H9 (cell line): Measurements from ENCODE around the gene IQSEC1. TPM values are rescaled to one million over a fixed set of nuclear protein-coding genes. Genes with fewer than 3 reads are reported as not detected.

ENCODE experiments used
- DNase-seq: peaks from one replicate; pipeline ENCODE4 v3.0.0-alpha.2; 2017
- H2AFZ ChIP-seq: one replicate; pipeline ENCODE4 v1.6.1; 2013; ENCODE audit warnings: mild to moderate bottlenecking, low read length, control low read depth, moderate library complexity
- H2AK5ac ChIP-seq: 2 replicates; pipeline ENCODE4 v1.6.1; 2013; ENCODE audit warnings: low read length, control low read depth, mixed read lengths; ENCODE audit not compliant: insufficient read length
- H2BK120ac ChIP-seq: one replicate; pipeline ENCODE4 v1.6.1; 2013; ENCODE audit warnings: low read depth, mild to moderate bottlenecking, low read length, control low read depth, inconsistent platforms; ENCODE audit not compliant: poor library complexity, severe bottlenecking
- H2BK12ac ChIP-seq: 2 replicates; pipeline ENCODE4 v1.6.1; 2013; ENCODE audit warnings: low read length, control low read depth, mixed read lengths, low read depth; ENCODE audit not compliant: insufficient read length
- H2BK15ac ChIP-seq: 2 replicates; pipeline ENCODE4 v1.6.1; 2013; ENCODE audit warnings: low read depth, low read length, control low read depth
- H2BK20ac ChIP-seq: one replicate; pipeline ENCODE4 v1.6.1; 2013; ENCODE audit warnings: low read depth, mild to moderate bottlenecking, low read length, control low read depth, inconsistent platforms; ENCODE audit not compliant: poor library complexity, severe bottlenecking
- H2BK5ac ChIP-seq: 2 replicates; pipeline ENCODE4 v1.6.1; 2013; ENCODE audit warnings: low read length, control low read depth, mixed read lengths; ENCODE audit not compliant: insufficient read length
- H3K14ac ChIP-seq: 2 replicates; pipeline ENCODE4 v1.6.1; 2013; ENCODE audit warnings: low read length, control low read depth; ENCODE audit not compliant: insufficient read depth
- H3K18ac ChIP-seq: 2 replicates; pipeline ENCODE4 v1.6.1; 2013; ENCODE audit warnings: low read depth, mild to moderate bottlenecking, mixed read lengths, low read length, control low read depth; ENCODE audit not compliant: insufficient read length
- H3K23ac ChIP-seq: 2 replicates; pipeline ENCODE4 v1.6.1; 2013; ENCODE audit warnings: low read length, control low read depth, mixed read lengths, low read depth; ENCODE audit not compliant: insufficient read length
- H3K23me2 ChIP-seq: 2 replicates; pipeline ENCODE4 v1.6.1; 2013; ENCODE audit warnings: low read depth, mild to moderate bottlenecking, mixed read lengths, low read length, control low read depth; ENCODE audit not compliant: insufficient read length, poor library complexity, severe bottlenecking
- H3K27ac ChIP-seq: 2 replicates; pipeline ENCODE4 v1.5.1; 2013; ENCODE audit warnings: low read length, control low read depth, mixed read lengths, low read depth; ENCODE audit not compliant: insufficient read length
- H3K27me3 ChIP-seq: 2 replicates; pipeline ENCODE4 v1.6.1; 2013; ENCODE audit warnings: low read length, control low read depth, inconsistent platforms; ENCODE audit not compliant: insufficient read depth
- H3K4ac ChIP-seq: 2 replicates; pipeline ENCODE4 v1.6.1; 2013; ENCODE audit warnings: low read depth, mild to moderate bottlenecking, control low read depth, inconsistent platforms, low read length, moderate library complexity
- H3K4me1 ChIP-seq: 2 replicates; pipeline ENCODE4 v1.6.1; 2013; ENCODE audit warnings: low read length, control low read depth, inconsistent platforms; ENCODE audit not compliant: insufficient read depth
- H3K4me2 ChIP-seq: 2 replicates; pipeline ENCODE4 v1.6.1; 2013; ENCODE audit warnings: low read length, control low read depth, mixed read lengths; ENCODE audit not compliant: insufficient read length, insufficient read depth
- H3K56ac ChIP-seq: 2 replicates; pipeline ENCODE4 v1.6.1; 2013; ENCODE audit warnings: low read depth, mild to moderate bottlenecking, mixed read lengths, low read length, control low read depth; ENCODE audit not compliant: insufficient read length
- H3K79me1 ChIP-seq: 2 replicates; pipeline ENCODE4 v1.6.1; 2013; ENCODE audit warnings: low read depth, mild to moderate bottlenecking, moderate library complexity, low read length, control low read depth, inconsistent platforms; ENCODE audit not compliant: insufficient read depth, poor library complexity, severe bottlenecking
- H3K79me2 ChIP-seq: 2 replicates; pipeline ENCODE4 v1.6.1; 2013; ENCODE audit warnings: low read length, control low read depth, inconsistent platforms; ENCODE audit not compliant: insufficient read depth
- H3K9ac ChIP-seq: 2 replicates; pipeline ENCODE4 v1.6.1; 2013; ENCODE audit warnings: low read length, control low read depth, mixed read lengths; ENCODE audit not compliant: insufficient read length; ENCODE audit errors: extremely low read depth
- H3K9me3 ChIP-seq: one replicate; pipeline ENCODE4 v1.6.1; 2013; ENCODE audit warnings: low read depth, low read length, inconsistent platforms; ENCODE audit not compliant: control insufficient read depth
- H3T11ph ChIP-seq: one replicate; pipeline ENCODE4 v1.6.1; 2013; ENCODE audit warnings: mild to moderate bottlenecking, low read length, control low read depth, inconsistent platforms
- H4K20me1 ChIP-seq: one replicate; pipeline ENCODE4 v1.6.1; 2013; ENCODE audit not compliant: control insufficient read depth, insufficient read length, insufficient read depth
- H4K5ac ChIP-seq: 2 replicates; pipeline ENCODE4 v1.6.1; 2013; ENCODE audit warnings: low read depth, mild to moderate bottlenecking, mixed read lengths, low read length, control low read depth; ENCODE audit not compliant: insufficient read length
- H4K8ac ChIP-seq: replicated peaks from 2 replicates; pipeline ENCODE4 v1.6.1; 2013; ENCODE audit warnings: low read length, control low read depth, mixed read lengths, low read depth; ENCODE audit not compliant: insufficient read length
- H4K91ac ChIP-seq: 2 replicates; pipeline ENCODE4 v1.6.1; 2013; ENCODE audit warnings: low read depth, mild to moderate bottlenecking, moderate library complexity, mixed read lengths, low read length, control low read depth; ENCODE audit not compliant: insufficient read length
- H3K27ac Mint-ChIP-seq, 3 experiments: 2 replicates in 2 of 3; 3 replicates in 1 of 3; pipeline ENCODE4 v1.8.0; 2020 to 2021; ENCODE audit warnings: mixed read lengths in 3 of 3, mild to moderate bottlenecking in 1 of 3, moderate library complexity in 1 of 3
- H3K27me3 Mint-ChIP-seq: 2 replicates; pipeline ENCODE4 v1.8.0; 2021; ENCODE audit warnings: low read depth, mild to moderate bottlenecking, moderate library complexity, mixed read lengths
- H3K36me3 Mint-ChIP-seq, 3 experiments: 2 replicates in 2 of 3; 3 replicates in 1 of 3; pipeline ENCODE4 v1.8.0; 2020 to 2021; ENCODE audit warnings: low read depth in 3 of 3, mixed read lengths in 3 of 3; ENCODE audit not compliant: insufficient read depth in 1 of 3
- H3K4me1 Mint-ChIP-seq, 2 experiments: 2 replicates each; pipeline ENCODE4 v1.8.0; 2020; ENCODE audit warnings: mixed read lengths in 2 of 2
- H3K4me3 Mint-ChIP-seq, 2 experiments: 2 replicates in 1 of 2; 3 replicates in 1 of 2; pipeline ENCODE4 v1.8.0; 2020 to 2021; ENCODE audit warnings: mild to moderate bottlenecking in 2 of 2, mixed read lengths in 2 of 2, moderate library complexity in 1 of 2
- H3K9me3 Mint-ChIP-seq, 2 experiments: 2 replicates in 1 of 2; 3 replicates in 1 of 2; pipeline ENCODE4 v1.8.0; 2020; ENCODE audit warnings: mild to moderate bottlenecking in 2 of 2, mixed read lengths in 2 of 2, moderate library complexity in 1 of 2
- WGBS: extraction: QIAGEN DNeasy Blood & Tissue Kit; methylation state at CpG from one replicate; pipeline ENCODE4 v1.1.7; 2013; ENCODE audit warnings: missing lambda C conversion rate, low lambda C conversion rate, mixed read lengths; ENCODE audit not compliant: insufficient read length; ENCODE audit errors: extremely low coverage; 5-methylcytosine and 5-hydroxymethylcytosine counted together
- total RNA-seq: library from RNA; stranded (reverse); gene quantifications from 2 replicates; pipeline ENCODE4 v1.2.1, GENCODE V29; 2021
- TF ChIP-seq, protein P1 (sequence below): fragments of 200-600 bp; sonication (generic); conservative IDR thresholded peaks from 3 replicates; pipeline ENCODE4 v1.8.0; 2021; ENCODE audit warnings: antibody characterized with exemption, mild to moderate bottlenecking

Gene IQSEC1
- total RNA-seq, 1 experiment from 2014 or later: 19.1 TPM

DNA sequence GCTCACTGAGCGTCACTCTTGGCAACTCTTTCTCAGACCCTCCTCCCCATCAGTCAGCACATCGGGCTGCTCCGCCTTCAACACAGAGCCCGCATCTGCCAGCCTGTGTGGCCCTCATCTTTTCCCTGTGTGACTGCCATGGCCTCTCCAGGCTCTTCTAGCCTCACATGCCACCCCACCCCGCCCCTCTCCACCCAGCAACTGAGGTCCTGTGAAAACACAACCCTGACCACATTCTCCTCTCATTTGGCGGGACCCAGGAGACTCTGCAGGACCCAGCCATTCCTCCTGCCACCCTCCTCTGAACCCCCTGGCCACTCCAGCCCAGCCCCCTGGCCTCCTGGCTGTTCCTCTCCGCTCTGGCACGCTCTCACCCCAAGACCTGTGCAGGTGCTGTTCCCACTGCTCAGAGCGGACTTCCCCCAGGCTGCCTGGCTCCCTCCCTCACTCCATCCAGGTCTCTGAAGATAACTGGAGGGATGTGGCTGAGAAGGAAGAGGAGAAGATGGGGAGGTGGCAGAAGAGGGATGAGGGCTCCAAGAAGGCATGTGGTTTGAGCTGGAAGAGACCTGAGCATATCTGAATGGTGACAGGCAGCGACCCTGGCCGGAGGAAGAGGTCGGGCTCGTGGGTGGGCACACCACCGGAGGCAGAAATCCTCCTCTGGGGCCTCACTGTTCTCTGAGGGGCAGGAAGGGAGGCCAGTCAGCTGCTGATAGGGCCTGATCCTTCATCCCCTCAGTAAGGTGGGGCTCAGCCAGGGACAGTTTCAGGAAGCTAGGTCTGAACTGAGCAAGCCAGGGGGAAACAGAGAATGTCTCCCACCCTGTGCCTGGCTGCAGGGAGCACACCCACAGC is 120.7 kb downstream of the IQSEC1 start:
- Histone ChIP-seq H3K14ac (no peak overlapping the region), H3K27ac (no peak overlapping the region), H3T11ph (no peak overlapping the region), H3K23ac (no peak overlapping the region), H2BK15ac (no peak overlapping the region), H3K27me3 (no peaks in the 10 kb centered on the region), H4K5ac (no peak overlapping the region), H2BK120ac (no peak overlapping the region), H3K18ac (no peak overlapping the region), H2BK12ac (no peak overlapping the region), H3K56ac (no peak overlapping the region), H3K9me3 (no peaks in the 10 kb centered on the region), H2AK5ac (no peak overlapping the region), H4K91ac (no peak overlapping the region), H3K4me1 (no peaks in the 10 kb centered on the region), H3K4ac (no peak overlapping the region), H2BK5ac (no peak overlapping the region), H3K23me2 (no peaks in the 10 kb centered on the region), H3K4me2 (no peak overlapping the region), H3K79me2 (no peaks in the 10 kb centered on the region), H3K79me1 (no peaks in the 10 kb centered on the region), H2BK20ac (no peak overlapping the region), H3K9ac (no peak overlapping the region), H4K20me1 (no peaks in the 10 kb centered on the region), H2AFZ (no peak overlapping the region), H4K8ac (no peak overlapping the region)
- Mint-ChIP-seq H3K4me3 (no peak overlapping the region), H3K36me3 (peaks cover 0 to 2% (median 0%) of the 10 kb centered on the region in 3 experiments; a peak in 1 of 7 replicates), H3K9me3 (no peaks in the 10 kb centered on the region), H3K27ac (peak overlapping the region in 1 of 3 experiments; percentile 49; a peak in 1 of 7 replicates), H3K4me1 (peaks cover 0 to 8% of the 10 kb centered on the region in 2 experiments; a peak in 2 of 4 replicates), H3K27me3 (no peaks in the 10 kb centered on the region; the same call in 1 of the 2 replicates)
- no peak for DNase-seq
- WGBS: no CpG with 5 or more reads among the region's 14 CpGs
- TF ChIP-seq, protein P1, sequence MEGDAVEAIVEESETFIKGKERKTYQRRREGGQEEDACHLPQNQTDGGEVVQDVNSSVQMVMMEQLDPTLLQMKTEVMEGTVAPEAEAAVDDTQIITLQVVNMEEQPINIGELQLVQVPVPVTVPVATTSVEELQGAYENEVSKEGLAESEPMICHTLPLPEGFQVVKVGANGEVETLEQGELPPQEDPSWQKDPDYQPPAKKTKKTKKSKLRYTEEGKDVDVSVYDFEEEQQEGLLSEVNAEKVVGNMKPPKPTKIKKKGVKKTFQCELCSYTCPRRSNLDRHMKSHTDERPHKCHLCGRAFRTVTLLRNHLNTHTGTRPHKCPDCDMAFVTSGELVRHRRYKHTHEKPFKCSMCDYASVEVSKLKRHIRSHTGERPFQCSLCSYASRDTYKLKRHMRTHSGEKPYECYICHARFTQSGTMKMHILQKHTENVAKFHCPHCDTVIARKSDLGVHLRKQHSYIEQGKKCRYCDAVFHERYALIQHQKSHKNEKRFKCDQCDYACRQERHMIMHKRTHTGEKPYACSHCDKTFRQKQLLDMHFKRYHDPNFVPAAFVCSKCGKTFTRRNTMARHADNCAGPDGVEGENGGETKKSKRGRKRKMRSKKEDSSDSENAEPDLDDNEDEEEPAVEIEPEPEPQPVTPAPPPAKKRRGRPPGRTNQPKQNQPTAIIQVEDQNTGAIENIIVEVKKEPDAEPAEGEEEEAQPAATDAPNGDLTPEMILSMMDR: no peak
